Measurements from ENCODE around the gene ITPR1.

The ITPR1 gene

DNA sequence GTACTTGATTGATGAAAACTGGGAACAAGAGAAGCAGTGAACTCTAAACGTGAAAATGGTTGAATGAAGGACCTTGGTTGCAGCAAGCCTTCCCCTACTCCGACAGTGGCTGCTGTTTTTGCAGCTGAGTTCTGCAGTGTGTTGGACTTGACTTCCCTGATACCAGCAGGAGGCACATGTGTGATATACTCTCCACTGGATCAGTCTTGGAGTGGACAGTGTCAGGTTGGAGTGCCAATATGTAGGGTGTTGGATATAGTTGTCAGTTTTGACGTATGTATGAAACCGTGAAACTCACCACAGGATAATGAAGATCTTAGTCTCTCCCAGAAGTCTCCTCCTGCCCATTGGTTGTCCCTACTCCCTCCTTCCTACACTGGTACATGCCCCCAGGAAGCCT is 106.5 kb downstream of the ITPR1 start:
- DNase-seq: no peak

- DNase-seq: no peak
These were observed 107.3 kb downstream of the ITPR1 start for GRCh38 chr3:4600493-4600892.

DNA sequence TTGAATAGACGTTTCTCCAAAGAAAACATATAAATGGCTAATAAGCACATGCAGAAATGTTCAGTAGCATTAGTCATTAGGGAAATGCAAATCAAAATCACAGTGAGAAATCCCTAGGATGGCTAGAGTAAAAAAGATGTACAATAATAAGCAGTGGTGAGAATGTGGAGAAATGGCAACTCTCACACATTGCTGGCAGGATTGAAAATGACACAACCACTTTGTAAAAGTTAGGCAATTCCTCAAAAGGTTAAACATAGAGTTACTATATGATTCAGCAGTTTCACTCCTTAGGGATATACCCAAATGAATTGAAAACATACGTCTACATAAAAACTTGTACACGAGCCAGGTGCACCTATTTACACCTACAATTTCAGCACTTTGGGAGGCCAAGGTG is 108.7 kb downstream of the ITPR1 start:
- no peak for DNase-seq

- DNase-seq: no peak
These were observed 111.5 kb downstream of the ITPR1 start for GRCh38 chr3:4604693-4605092.

DNA sequence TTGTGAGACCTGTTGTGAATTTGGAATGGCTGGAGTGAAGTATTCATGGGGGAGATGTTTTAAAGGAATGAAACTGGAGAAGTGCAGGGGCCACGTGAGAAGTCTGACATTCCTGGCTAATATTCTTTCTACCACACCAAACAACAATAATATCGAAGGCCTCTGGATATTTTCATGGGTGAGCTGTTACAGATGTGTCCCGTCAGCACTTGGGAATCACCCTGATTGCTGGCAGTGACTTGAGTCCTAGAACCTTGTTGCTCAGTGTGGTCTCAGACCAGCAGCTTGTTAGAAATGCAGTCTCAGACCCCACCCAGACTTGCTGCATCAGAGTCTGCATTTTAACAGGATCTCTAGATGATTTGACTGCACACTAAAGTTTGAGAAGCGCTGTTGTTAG is 113.8 kb downstream of the ITPR1 start:
- no peak for DNase-seq

DNA sequence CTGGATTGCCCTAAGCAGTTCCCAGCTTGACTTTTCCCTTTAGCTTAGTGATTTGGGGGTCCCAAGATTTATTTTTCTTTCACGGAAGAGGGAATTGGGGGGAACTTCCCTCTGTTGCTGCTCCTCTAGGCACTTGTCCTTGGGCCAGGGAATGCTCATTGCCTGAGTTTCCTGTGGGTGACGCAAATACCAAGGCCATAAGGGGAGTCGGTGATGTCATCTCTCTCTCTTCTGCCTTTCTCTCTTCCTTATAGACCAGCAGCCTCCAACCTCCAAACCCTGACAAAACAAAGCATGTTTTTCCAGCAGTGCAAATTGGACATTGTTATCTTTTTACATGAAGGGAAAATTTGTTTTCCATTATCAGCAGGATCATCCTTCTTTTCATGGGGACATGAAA is 120.2 kb downstream of the ITPR1 start:
- no peak for DNase-seq

DNA sequence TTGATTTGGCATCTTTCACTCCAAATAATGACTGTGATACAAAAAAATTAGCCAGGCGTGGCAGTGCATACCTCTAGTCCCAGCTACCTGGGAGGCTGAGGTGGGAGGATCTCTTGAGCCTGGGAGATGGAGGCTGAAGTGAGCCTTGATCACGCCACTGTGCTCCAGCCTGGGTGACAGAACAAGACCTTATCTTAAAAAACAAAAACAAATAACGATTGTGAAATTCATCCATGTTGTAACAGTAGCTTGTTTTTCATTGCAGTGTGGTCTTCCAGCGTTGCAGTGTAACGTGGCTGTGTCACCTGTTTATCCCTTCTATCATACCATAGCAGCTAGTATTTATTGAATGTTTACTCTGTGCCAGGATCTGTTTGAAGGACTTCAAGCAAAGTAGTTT is 120.9 kb downstream of the ITPR1 start:
- DNase-seq: no peak

- DNase-seq: no peak
These were observed 121.8 kb downstream of the ITPR1 start for GRCh38 chr3:4614927-4615326.

- no peak for DNase-seq
These were observed 122.6 kb downstream of the ITPR1 start for GRCh38 chr3:4615750-4616149.

GRCh38 chr3:4623421-4623999 is 130.4 kb downstream of the ITPR1 start:
- DNase-seq: no peak

GRCh38 chr3:4627651-4628375 is 134.7 kb downstream of the ITPR1 start:
- DNase-seq: no peak

- DNase-seq: no peak
These were observed 136.2 kb downstream of the ITPR1 start for GRCh38 chr3:4629095-4630007.

DNA sequence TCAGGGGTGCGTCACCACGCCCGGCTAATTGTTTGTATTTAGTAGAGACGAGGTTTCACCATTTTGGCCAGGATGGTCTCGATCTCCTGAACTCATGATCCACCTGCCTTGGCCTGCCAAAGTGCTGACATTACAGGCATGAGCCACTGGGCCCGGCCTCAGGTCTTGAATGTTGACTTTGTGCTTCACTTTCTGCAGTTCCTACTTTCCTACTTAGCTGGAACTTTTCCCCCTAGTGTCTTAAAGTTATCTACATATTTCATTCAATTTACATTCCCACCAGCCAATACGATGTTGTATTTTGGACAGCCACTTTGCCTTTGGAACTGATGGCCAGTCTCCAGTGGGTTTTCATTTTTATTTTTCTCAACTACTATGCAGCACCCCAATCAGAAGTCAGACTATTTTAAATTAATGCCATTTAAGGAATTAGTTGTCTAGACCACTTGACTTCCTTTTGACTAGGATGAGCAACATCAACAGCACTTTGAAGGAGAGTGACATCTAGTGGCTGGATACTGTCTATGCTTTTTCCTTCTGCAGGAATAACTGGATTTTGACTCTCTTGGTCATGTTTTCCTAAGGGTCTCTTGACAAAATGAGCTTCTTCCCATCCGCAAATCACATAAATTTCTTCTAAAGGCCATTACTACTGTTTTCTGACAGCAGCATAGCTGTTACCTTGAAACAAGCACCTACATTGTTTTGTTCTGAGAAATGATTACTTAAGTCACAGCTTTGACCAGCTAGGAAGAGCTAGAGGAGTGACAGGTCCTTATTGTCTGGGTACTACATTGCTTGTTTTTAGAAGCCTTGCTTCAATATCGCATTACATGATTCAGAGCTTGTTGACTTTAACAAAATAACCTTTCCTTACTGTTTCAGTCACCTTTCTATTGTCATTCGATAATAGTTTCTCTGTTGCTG is 140.2 kb downstream of the ITPR1 start:
- no peak for DNase-seq

DNA sequence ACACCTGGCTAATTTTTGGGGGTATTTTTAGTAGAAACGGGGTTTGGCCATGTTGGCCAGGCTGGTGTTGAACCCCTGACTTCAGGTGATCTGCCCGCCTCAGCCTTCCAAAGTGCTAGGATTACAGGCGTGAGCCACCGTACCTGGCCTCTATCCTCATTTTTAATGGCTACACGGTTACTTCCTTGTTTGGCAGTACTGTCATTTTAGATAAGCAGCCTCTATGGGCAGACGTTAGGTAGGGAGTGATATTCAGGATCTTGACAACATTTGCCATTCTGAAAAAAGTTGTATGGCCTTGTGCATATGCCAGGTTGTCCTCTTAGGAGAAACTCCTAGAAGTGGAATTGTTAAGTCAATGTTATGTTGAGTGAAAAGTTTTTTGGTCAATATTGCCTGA is 141.7 kb downstream of the ITPR1 start:
- DNase-seq: no peak

- DNase-seq: no peak
These were observed 144.1 kb downstream of the ITPR1 start for GRCh38 chr3:4637265-4637664.

DNA sequence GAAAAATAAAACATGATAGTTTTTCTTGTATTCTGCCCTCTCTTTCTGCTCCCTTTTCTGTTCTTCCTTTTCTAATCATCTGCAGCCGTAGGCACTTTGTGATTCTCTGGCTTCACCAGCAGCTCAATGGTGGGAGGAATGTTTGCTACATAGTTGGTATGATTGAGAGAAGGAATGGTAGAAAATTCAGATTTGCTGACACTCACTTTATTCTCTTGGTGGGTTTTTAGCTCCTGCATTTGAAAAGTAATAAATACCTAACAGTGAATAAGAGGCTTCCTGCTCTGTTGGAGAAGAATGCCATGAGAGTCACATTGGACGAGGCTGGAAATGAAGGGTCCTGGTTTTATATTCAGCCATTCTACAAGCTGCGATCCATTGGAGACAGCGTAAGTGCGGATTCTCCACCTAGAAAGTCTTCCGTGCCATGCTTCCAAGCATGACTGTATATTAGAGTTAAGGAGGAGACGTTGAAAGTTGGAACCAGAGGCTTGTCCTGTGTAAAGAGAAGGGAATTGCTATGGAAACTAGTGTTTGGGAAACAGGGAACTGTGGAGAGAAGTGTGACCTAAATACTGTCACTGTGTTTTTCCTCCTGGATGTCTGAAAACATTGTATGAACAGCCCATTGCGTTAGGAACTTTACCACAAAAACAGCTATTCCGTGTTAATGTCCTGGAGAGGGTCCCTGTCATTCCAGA is 148.9 kb downstream of the ITPR1 start:
- no peak for DNase-seq

- DNase-seq: no peak
These were observed 149.5 kb downstream of the ITPR1 start for GRCh38 chr3:4642611-4643010.

- DNase-seq: no peak
These were observed 150.9 kb downstream of the ITPR1 start for GRCh38 chr3:4643904-4644547.

DNA sequence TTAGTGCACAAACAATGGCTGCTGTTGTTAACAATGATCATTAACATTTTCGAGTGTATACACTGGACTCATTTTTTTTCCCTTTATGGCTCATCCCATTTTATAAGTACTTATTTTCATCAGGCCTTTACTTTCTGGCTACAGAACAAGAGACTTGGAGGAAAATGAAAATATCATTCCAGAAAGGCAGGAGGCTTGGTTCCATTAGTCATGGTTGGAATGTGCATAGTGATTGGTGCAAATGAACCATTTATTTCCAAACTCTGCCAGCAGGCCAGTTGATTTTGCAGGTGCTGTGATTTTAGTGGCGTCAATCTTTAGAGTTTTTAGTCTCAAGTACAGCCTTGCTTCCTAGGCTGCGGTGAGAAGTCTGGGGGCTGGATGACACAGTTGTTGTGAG is 151.8 kb downstream of the ITPR1 start:
- DNase-seq: no peak

- DNase-seq: no peak
These were observed 152.3 kb downstream of the ITPR1 start for GRCh38 chr3:4645468-4645867.

GRCh38 chr3:4647411-4647810 is 154.3 kb downstream of the ITPR1 start:
- no peak for DNase-seq

Measured in stimulated activated CD4-positive, alpha-beta T cell treated with anti-CD3 and anti-CD28 coated beads, Interleukin-4, amount 100 ng/mL, for 1 hour (primary cell).